Mucosa of gallbladder (tissue), 1 donor: ENCODE results near the gene OVOL1. TPM values are rescaled to one million over a fixed set of nuclear protein-coding genes. Genes with fewer than 3 reads are reported as not detected.

ENCODE experiments used
- DNase-seq: peaks from one replicate; pipeline ENCODE4 v3.0.0-alpha.2; 2020; ENCODE audit warnings: low spot score
- total RNA-seq: library from RNA; stranded (reverse); gene quantifications from one replicate; pipeline ENCODE4 v1.2.1, GENCODE V29; 2021
- donor health status: DM: no; HTN: no; CAD: no.

The OVOL1 gene
- total RNA-seq, 1 donor from 2014 or later = 3.5 TPM

DNA sequence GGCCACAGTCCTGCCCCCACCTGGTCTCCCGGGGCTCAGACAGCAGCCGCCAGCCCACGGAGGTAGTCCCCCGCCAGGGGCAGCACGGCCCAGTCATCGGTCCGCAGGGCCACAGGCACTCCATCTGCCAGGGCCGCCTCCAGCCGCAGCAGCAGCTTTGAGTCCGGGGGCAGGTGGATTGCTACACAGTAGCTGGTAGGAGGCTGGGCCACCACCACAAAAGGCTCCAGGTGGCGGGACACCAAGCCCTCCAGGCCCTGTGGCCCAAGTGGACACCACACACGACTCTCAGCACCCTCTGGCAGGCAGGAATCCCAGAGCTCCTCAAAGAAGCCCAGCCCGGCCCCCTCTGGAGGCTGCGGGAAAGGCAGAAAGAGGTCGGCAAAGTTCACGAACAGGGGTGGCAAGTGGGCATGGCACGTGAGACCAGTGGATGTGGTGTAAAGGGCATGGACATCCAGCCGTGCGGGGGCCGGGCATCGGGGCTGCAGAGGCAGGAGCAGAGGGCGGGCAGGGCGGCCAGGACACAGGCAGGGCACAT, 9.0 kb upstream of the OVOL1 start:
- DNase-seq = no peak

- no peak for DNase-seq
Observed at GRCh38 chr11:65778431-65778900, 8.4 kb upstream of the OVOL1 start.

- DNase-seq = no peak
Observed at GRCh38 chr11:65778901-65779668, 7.8 kb upstream of the OVOL1 start.

DNA sequence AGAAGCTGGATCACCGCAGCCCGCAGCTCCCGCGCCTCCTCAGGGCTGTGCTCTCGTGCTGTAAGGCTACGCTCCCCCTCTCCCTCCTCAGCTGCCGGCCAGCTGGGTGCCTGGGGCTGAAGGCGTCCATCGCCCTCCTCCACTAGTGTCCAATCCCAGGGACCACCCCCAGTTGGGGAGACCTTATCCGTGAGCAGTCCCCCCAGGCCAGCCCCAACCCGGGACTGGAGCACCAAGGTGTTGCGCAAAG, 7.3 kb upstream of the OVOL1 start:
- DNase-seq = no peak

DNA sequence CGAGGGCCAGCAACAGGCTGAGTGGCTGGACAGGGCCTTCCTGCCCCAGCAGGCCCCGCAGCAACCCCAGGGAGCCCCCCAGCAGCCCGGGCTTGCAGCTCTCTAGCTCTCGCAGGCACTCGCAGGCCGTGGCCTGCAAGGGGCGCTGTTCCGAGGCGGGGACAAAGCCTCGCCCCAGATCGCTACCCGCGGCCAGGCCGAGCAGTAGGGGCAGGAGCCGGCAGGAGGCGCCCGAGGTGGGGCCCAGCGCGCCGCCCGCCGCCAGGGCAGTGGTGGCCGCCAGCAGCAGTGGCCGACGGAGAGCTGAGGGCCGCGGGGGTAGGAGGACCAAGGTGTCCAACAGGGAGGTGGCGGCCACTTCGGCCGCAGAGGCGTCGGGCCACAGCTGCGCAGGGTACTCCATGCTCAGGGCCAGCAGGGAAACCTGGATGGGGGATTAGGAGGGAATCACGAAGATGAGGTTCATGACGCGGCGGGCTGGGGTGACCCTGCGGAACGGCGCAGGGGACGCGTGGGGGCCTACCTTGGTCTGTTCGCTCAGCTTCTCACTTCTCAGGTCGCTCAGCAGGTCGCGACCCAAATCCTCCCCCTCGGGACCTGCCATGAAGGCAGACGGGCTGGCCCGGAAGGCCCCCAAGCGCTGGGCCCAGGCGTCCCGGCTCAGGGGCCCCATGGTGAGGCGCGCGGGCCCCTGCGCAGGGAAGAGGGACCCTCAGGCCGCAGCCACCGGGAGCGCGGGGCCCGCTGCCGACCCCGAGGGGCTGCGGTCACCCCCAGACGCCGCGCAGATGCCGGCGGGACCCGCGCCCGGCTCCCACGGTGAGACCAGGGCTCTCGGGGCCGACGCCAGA, 6.7 kb upstream of the OVOL1 start:
- peak; percentile 76 for DNase-seq

- no peak for DNase-seq
Observed at GRCh38 chr11:65780770-65781151, 6.1 kb upstream of the OVOL1 start, which contains the start of gene AP5B1. AP5B1 (minus strand) TSS chr11:65780976; CDS start chr11:65780591, 385 bp downstream.

DNA sequence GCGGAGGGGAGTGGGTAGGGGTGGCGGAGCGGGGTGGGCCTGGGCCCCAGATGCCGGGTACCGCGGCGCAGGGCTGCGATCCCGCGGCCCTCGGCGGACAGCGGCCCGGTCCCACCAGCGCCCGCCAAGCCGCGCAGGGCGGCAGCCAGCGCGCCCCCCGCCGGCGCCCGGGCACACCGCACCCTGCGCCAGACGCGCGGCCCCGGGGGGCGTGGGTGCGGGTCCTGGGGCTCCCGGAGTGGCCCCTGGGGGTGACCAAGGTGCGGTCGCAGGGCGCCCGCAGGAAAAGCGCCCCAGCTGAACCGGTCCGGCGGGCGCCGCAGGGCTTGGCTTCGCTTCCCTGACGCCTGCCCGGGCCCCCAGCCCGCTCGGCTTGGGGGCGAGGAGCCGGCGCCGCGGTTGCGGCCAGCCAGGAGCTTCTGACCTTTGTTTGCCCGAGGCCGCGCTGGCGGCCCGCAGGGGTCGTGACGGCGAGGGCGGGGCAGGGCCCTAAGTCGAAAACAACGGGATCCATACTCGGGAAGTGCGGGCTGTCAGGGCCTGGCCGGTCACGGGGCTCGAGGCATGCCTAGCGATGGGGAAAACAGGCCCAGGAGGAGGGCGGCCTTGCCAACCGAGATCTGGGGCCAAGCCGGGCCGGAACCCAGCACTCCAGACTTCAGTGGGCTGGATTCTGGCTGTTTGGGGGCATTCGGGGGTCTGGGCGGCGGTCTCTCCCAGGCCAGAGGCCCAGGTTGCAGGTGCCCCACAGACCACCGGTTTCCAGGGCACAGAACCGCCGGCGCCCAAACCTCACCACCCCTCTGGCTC, 5.5 kb upstream of the OVOL1 start:
- DNase-seq = no peak

GRCh38 chr11:65781962-65782815, 4.7 kb upstream of the OVOL1 start:
- no peak for DNase-seq

- no peak for DNase-seq
Observed at GRCh38 chr11:65782816-65783228, 4.0 kb upstream of the OVOL1 start.

GRCh38 chr11:65785319-65786007, 1.4 kb upstream of the OVOL1 start:
- DNase-seq = no peak

- no peak for DNase-seq
Observed at GRCh38 chr11:65786008-65786785, 666 bp upstream of the OVOL1 start.

DNA sequence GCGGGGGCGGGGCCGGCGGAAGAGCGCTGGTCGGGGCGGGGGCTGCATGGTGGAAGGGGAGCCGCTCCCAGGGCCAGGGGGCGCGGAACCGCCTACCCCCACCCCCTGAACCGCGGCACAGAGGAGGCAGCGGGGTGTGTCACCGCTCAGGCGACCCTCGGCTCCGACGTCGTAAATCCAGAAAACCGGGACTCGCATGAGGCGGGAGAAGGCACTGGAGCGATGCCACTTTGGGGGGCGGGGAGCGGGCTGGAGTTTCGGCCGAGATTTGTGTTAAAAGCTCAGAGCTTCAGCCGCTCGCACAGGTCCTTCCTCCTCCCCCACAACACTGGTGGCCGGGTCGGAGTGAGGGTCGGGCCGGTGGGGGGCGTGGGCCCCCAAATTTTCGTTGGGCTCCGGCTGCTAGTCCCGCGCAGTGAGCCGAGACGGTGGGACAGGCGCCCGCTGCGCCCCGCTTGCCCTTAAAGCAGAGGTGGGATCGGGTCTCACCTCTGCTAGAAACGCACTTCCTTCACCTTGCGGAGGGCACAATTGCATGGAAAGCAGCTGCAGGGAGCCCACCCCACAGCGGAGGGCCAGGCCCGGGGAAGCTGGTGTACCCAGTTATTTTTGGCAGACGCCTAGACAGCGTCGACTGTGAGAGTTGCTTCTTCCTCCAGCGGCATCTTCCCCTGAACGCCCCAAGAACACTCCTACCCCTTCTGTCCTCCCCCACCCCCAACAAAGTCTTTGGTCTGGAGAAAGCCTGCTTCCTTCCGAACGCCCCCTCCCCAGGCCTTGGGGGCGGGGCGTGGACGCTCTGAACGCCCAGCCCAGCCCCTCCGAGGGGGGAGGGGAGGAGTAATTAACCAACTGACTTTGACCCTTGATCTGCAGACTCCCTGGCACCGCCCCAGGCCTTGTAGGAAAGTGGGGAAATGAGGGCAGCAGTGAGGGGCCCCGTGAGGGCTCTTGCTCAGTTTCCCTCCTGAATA, 1.1 kb downstream of the OVOL1 start:
- DNase-seq = no peak

- no peak for DNase-seq
Observed at GRCh38 chr11:65788821-65789220, 2.0 kb downstream of the OVOL1 start.

GRCh38 chr11:65789230-65790103, 2.6 kb downstream of the OVOL1 start:
- no peak for DNase-seq

GRCh38 chr11:65790104-65790901, 3.4 kb downstream of the OVOL1 start:
- no peak for DNase-seq

DNA sequence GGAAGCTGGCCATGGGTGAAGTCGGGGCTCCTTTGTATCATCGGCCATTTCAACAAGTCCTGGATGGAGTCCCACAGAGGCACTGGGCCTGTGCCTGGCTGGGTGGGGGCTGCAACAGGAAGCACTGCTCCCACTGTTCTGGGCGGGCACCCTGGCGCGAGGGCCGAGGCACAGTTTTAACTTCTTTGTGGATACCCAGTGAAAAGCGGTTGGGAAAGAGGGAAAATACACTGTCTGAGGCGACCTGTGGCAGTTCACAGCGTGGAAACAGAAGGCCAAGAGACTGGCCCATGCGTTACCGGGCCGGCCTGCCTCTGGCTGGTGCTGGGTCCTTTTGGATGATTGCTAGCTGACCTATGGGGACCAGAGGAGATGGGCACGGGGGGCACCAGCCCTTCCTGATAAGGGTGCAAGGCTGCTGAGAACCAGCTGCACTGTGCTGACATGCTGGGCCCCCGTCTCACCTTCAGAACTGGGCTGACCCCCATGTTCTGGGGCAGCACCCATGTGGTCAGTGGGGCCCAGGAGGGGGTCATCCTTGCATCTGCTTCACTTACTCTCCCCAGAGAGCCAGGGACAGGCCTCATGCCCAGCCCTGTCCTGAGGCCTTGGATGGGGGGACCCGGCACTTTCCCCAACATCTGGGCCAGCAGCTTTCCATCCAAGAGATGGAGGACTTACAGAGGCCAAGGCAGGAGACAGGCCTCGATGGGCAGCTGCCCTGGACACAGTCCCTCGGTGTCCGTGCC, 4.2 kb downstream of the OVOL1 start:
- DNase-seq = no peak
